ENCODE data around the gene VPS39. TPM values are rescaled to one million over a fixed set of nuclear protein-coding genes. Genes with fewer than 3 reads are reported as not detected.

Gene VPS39
- total and polyA plus RNA-seq, 2 experiments from 2014 or later: 28.8 to 43.9 TPM

DNA sequence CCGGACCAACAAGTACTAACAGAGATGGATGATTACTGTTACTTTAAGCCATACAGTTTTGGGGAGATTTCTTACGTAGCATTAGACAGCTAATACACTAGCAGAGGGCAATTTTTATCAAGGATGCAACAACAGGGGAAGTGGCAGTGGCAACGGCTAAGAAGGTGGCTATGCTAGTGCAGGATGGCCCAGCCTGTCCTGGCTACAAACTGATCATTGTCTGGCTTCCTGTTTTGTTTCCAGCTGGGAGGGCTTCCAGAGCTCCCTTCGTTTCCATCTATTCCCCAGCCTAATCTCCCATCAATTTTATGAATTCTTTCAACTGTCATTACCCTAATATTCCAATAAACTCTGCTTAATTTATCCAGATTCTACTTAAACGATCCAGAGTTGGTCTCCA, 35.6 kb downstream of the VPS39 start:
- no peaks in the 10 kb centered on the region for H3K9me2 ChIP-seq (replicated peaks; ENCODE audit: insufficient read depth)
- 93% methylated on average over 5 of the region's 5 CpGs for WGBS (ENCODE audit: low lambda C conversion rate, missing lambda C conversion rate)

DNA sequence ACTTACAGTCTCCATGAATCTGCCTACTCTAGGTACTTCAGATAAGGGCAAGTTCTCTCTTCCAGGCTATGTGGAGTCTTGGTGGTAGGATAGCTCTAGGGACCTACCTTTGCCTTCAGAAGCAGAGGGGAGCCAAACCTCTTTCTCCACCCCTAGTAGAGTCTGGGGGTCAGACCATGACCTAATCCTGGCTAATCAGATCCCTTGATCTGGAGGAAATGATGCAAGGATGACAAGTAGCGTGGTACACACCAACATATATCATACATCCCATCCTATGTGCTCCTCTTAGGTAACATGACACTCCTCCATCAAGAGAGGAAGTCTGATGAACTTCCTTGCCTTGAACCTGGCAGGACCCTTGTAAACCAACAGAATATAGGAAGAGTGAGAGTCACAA, 36.3 kb downstream of the VPS39 start:
- TF ChIP-seq, protein P1, sequence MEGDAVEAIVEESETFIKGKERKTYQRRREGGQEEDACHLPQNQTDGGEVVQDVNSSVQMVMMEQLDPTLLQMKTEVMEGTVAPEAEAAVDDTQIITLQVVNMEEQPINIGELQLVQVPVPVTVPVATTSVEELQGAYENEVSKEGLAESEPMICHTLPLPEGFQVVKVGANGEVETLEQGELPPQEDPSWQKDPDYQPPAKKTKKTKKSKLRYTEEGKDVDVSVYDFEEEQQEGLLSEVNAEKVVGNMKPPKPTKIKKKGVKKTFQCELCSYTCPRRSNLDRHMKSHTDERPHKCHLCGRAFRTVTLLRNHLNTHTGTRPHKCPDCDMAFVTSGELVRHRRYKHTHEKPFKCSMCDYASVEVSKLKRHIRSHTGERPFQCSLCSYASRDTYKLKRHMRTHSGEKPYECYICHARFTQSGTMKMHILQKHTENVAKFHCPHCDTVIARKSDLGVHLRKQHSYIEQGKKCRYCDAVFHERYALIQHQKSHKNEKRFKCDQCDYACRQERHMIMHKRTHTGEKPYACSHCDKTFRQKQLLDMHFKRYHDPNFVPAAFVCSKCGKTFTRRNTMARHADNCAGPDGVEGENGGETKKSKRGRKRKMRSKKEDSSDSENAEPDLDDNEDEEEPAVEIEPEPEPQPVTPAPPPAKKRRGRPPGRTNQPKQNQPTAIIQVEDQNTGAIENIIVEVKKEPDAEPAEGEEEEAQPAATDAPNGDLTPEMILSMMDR (IDR thresholded peaks at IDR 0.05; ENCODE audit: poor library complexity): no peak
- TF ChIP-seq EZH2 (IDR thresholded peaks at IDR 0.05; ENCODE audit: borderline replicate concordance): no peak
- no peak for TF ChIP-seq EZH2phosphoT487 (IDR thresholded peaks at IDR 0.05; ENCODE audit: low read depth, severe bottlenecking, unreplicated experiment)
- DNase-seq (ENCODE audit: low spot score): no peak
- WGBS (ENCODE audit: low lambda C conversion rate, missing lambda C conversion rate): 89% methylated on average over 1 of the region's 1 CpG
- Histone ChIP-seq H2AFZ (no peak overlapping the region), H3K4me2 (no peak overlapping the region), H3K27ac (no peak overlapping the region), H3K9me2 (replicated peaks; ENCODE audit: insufficient read depth) (no peaks in the 10 kb centered on the region), H3K4me3 (no peak overlapping the region), H3K36me3 (replicated peaks; ENCODE audit: insufficient read depth, low read depth) (no peaks in the 10 kb centered on the region), H3K4me1 (ENCODE audit: insufficient read depth) (no peaks in the 10 kb centered on the region), H3K27me3 (no peaks in the 10 kb centered on the region), H3K79me2 (no peaks in the 10 kb centered on the region), H3K9me3 (ENCODE audit: low read depth) (no peaks in the 10 kb centered on the region), H4K20me1 (ENCODE audit: insufficient read depth, poor library complexity, severe bottlenecking) (no peaks in the 10 kb centered on the region)

More for the DNA sequence above, 35.6 kb downstream of the VPS39 start:
- H4K20me1 ChIP-seq (ENCODE audit: insufficient read depth, poor library complexity, severe bottlenecking): no peaks in the 10 kb centered on the region
- no peak overlapping the region for H3K4me2 ChIP-seq
- H3K79me2 ChIP-seq: no peaks in the 10 kb centered on the region
- H3K27me3 ChIP-seq: no peaks in the 10 kb centered on the region
- H3K4me1 ChIP-seq (ENCODE audit: insufficient read depth): no peaks in the 10 kb centered on the region
- no peak overlapping the region for H2AFZ ChIP-seq
- H3K36me3 ChIP-seq (replicated peaks; ENCODE audit: insufficient read depth, low read depth): no peaks in the 10 kb centered on the region
- no peak for DNase-seq (ENCODE audit: low spot score)
- no peak overlapping the region for H3K27ac ChIP-seq
- H3K4me3 ChIP-seq: no peak overlapping the region
- H3K9me3 ChIP-seq (ENCODE audit: low read depth): no peaks in the 10 kb centered on the region
- TF ChIP-seq EZH2phosphoT487 (IDR thresholded peaks at IDR 0.05; ENCODE audit: low read depth, severe bottlenecking, unreplicated experiment): no peak
- TF ChIP-seq, protein P1 (IDR thresholded peaks at IDR 0.05; ENCODE audit: poor library complexity): no peak
- no peak for TF ChIP-seq EZH2 (IDR thresholded peaks at IDR 0.05; ENCODE audit: borderline replicate concordance)

DNA sequence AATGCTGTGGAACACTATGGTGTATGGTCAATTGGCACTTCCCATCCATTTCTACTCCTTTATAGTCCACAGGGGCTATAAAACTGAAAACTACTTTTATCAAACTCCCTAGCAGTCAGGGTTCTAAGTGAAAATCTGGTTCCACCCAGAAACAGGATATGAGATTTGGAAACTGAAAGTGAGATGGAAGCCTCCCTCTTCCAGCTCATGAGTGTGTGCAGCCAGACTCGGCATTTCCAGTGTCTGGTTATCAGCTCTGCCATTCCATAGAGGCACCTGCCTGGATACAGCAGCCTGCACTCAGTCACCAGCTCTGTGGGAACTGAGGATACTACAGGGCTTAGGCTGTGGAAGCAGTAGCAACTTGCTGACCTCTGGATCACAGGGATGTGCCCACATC, 37.0 kb downstream of the VPS39 start:
- Histone ChIP-seq H3K9me2 (replicated peaks; ENCODE audit: insufficient read depth) (no peaks in the 10 kb centered on the region), H2AFZ (no peak overlapping the region), H3K27me3 (no peaks in the 10 kb centered on the region), H3K79me2 (no peaks in the 10 kb centered on the region), H3K4me3 (no peak overlapping the region), H4K20me1 (ENCODE audit: insufficient read depth, poor library complexity, severe bottlenecking) (no peaks in the 10 kb centered on the region), H3K4me2 (no peak overlapping the region), H3K4me1 (ENCODE audit: insufficient read depth) (no peaks in the 10 kb centered on the region), H3K9me3 (ENCODE audit: low read depth) (no peaks in the 10 kb centered on the region), H3K27ac (no peak overlapping the region), H3K36me3 (replicated peaks; ENCODE audit: insufficient read depth, low read depth) (no peaks in the 10 kb centered on the region)
- DNase-seq (ENCODE audit: low spot score): no peak
- WGBS (ENCODE audit: low lambda C conversion rate, missing lambda C conversion rate): 100% methylated on average over 1 of the region's 1 CpG
- TF ChIP-seq EZH2phosphoT487 (IDR thresholded peaks at IDR 0.05; ENCODE audit: low read depth, severe bottlenecking, unreplicated experiment): no peak
- TF ChIP-seq EZH2 (IDR thresholded peaks at IDR 0.05; ENCODE audit: borderline replicate concordance): no peak
- TF ChIP-seq, protein P1 (IDR thresholded peaks at IDR 0.05; ENCODE audit: poor library complexity): no peak

Measured in hepatocyte (in vitro differentiated cells).